ENCODE data around the gene TENT4B.

- TF ChIP-seq CTCF (IDR thresholded peaks at IDR 0.05; ENCODE audit: poor library complexity) (no peak), EZH2 (IDR thresholded peaks at IDR 0.05; ENCODE audit: borderline replicate concordance) (no peak), EZH2phosphoT487 (IDR thresholded peaks at IDR 0.05; ENCODE audit: low read depth, severe bottlenecking, unreplicated experiment) (no peak)
These were observed 50.0 kb downstream of the TENT4B start for GRCh38 chr16:50202926-50203624.

Measured in hepatocyte (in vitro differentiated cells).